ENCODE data around the gene TYMP.

GRCh38 chr22:50576070-50576469, 46.3 kb upstream of the TYMP start:
- no peak for TF ChIP-seq CTCF (IDR thresholded peaks at IDR 0.05)
- TF ChIP-seq POLR2A (IDR thresholded peaks at IDR 0.05) = no peak

All from uterus (tissue), 2 donors.